ENCODE data around the gene TNFAIP8. TPM values are rescaled to one million over a fixed set of nuclear protein-coding genes. Genes with fewer than 3 reads are reported as not detected.
A peak's percentile ranks its signal among the peaks of the same experiment; 100 is the strongest.

TNFAIP8 gene
- total RNA-seq, 1 donor from 2014 or later, result 40.0 TPM

DNA sequence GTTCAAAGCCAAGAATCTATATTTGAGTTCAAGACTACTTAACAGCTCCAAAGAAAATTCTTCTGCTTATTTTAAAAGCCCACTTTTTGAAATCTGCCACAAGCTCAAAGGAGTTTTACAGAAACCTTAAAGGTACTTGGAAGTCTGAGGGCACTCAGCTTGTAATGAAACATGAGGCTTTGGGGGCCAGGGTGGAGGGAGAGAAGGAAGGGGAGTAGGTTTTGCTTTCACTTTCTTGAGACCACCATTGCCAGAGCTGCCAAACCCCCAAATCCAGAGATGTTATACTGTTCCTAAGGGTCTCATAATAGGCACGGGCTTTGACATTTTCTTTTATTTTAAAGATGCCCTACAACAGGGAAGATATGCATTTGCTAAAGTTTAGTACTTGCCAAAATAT is 42.6 kb upstream of the TNFAIP8 start:
- no peaks in the 10 kb centered on the region for H3K27me3 ChIP-seq (ENCODE audit: control insufficient read depth, insufficient read depth, low read length)
- no peaks in the 10 kb centered on the region for H3K36me3 ChIP-seq (ENCODE audit: control insufficient read depth, insufficient read depth, low read length)
- H3K4me3 ChIP-seq (ENCODE audit: low read depth, low read length), result no peak overlapping the region
- DNase-seq (ENCODE audit: low read depth), result no peak
- TF ChIP-seq, protein P1, sequence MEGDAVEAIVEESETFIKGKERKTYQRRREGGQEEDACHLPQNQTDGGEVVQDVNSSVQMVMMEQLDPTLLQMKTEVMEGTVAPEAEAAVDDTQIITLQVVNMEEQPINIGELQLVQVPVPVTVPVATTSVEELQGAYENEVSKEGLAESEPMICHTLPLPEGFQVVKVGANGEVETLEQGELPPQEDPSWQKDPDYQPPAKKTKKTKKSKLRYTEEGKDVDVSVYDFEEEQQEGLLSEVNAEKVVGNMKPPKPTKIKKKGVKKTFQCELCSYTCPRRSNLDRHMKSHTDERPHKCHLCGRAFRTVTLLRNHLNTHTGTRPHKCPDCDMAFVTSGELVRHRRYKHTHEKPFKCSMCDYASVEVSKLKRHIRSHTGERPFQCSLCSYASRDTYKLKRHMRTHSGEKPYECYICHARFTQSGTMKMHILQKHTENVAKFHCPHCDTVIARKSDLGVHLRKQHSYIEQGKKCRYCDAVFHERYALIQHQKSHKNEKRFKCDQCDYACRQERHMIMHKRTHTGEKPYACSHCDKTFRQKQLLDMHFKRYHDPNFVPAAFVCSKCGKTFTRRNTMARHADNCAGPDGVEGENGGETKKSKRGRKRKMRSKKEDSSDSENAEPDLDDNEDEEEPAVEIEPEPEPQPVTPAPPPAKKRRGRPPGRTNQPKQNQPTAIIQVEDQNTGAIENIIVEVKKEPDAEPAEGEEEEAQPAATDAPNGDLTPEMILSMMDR (IDR thresholded peaks at IDR 0.05; ENCODE audit: insufficient read depth, low read length, poor library complexity, severe bottlenecking), result no peak

DNA sequence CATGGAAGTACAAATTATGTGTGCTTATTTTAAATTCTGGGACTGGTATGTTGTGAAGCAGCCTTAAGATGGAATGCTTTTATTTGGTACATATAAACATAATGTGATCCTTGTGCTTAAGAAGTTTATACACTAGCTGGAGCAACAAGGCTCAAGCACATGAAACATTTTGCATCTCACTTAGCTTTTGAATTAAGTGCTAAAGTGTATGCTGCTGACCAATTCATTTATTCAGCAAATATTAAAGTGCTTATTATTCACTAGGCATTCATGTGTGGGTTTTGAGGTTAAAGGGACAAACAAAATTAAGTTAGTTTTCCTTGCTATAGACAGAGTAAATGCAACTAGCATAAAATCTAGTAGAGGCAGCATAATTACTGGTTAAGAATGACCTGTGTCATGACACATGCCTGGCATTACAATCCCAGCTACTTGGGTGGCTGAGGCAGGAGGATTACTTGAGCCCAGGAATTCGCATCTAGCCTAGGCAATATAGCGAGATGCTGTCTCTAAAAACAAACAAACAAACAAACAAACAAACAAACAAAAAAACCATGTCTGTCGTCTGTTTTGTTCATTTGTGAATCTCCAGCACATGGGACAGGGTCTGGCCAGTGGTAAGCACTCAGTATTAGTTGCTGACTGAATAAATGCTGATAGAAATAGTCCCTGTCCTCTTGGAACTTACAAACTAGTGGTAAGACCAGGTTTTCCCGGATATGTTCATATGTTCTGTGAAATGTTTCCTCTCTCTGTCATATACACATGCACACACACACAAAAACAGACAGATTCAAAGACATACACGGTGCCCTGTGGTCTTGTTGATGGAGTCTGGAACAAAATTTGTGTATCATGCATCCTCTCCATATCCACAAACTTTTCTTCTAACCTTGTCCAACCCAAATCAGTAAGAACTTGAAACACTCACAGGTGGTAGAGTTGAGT is 41.9 kb upstream of the TNFAIP8 start:
- Histone ChIP-seq H3K36me3 (ENCODE audit: control insufficient read depth, insufficient read depth, low read length) (no peaks in the 10 kb centered on the region), H3K27me3 (ENCODE audit: control insufficient read depth, insufficient read depth, low read length) (no peaks in the 10 kb centered on the region), H3K4me3 (ENCODE audit: low read depth, low read length) (no peak overlapping the region)
- DNase-seq (ENCODE audit: low read depth), result no peak
- TF ChIP-seq, protein P1 (IDR thresholded peaks at IDR 0.05; ENCODE audit: insufficient read depth, low read length, poor library complexity, severe bottlenecking), result no peak

DNA sequence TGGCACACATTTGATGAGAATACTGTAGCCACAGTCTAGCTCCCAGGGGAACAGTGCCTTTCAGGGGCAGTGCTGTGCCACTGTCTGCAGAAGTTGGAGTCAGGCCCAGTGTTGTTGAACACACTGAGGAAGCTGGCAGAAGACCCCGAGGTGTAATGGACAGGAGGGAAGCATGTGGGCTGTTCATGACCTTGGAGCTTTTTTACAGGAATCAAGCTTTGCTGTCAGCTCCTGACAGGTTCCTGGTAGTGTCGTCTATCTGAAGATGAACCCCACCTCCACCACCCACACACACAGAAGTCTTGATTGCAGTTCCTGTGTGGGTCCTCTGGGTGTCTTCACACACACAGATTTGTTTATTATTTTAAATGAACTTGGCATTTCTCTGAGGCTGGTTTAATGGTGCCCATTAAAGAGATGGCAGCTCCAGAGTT is 40.3 kb upstream of the TNFAIP8 start:
- Histone ChIP-seq H3K36me3 (ENCODE audit: control insufficient read depth, insufficient read depth, low read length) (no peaks in the 10 kb centered on the region), H3K27me3 (ENCODE audit: control insufficient read depth, insufficient read depth, low read length) (no peaks in the 10 kb centered on the region), H3K4me3 (ENCODE audit: low read depth, low read length) (no peak overlapping the region)
- TF ChIP-seq, protein P1 (IDR thresholded peaks at IDR 0.05; ENCODE audit: insufficient read depth, low read length, poor library complexity, severe bottlenecking), result peak; percentile 26
- DNase-seq (ENCODE audit: low read depth), result no peak

DNA sequence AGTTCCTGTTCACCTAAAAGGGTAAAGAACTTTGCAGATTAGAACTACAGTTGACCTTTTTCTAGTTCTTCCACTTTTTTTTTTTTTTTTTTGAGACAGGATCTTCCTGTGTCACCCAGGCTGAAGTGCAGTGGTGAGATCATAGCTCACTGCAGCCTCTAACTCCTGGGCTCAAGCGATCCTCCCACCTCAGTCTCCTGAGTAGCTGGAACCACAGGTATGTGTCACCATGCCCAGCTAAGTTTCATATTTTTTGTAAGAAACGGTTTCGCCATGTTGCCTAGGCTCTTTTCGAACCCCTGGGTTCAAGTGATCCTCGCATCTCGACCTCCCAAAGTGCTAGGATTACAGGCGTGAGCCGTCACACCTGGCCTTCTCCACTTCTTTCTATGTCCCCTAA is 39.7 kb upstream of the TNFAIP8 start:
- Histone ChIP-seq H3K27me3 (ENCODE audit: control insufficient read depth, insufficient read depth, low read length) (no peaks in the 10 kb centered on the region), H3K4me3 (ENCODE audit: low read depth, low read length) (no peak overlapping the region), H3K36me3 (ENCODE audit: control insufficient read depth, insufficient read depth, low read length) (no peaks in the 10 kb centered on the region)
- DNase-seq (ENCODE audit: low read depth), result no peak
- TF ChIP-seq, protein P1 (IDR thresholded peaks at IDR 0.05; ENCODE audit: insufficient read depth, low read length, poor library complexity, severe bottlenecking), result no peak

DNA sequence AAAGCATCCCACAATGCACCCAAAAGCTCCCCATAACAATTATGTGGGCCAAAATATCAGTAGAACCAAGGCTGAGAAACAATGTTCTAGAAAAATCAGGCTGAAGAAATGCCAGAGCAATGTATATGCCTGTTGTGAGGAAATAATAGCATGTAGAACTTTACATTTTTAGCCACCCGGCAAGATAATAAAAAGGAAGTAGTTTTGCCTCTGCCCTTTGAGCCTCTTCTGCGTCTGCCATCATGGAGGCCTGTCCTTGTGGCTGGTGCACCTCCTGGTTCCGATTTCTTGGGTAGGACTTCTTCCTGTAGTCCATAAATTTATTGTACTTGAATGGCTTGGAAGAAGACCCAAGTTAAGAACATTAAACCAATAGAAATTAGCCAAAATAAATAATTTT is 38.9 kb upstream of the TNFAIP8 start:
- Histone ChIP-seq H3K4me3 (ENCODE audit: low read depth, low read length) (no peak overlapping the region), H3K27me3 (ENCODE audit: control insufficient read depth, insufficient read depth, low read length) (no peaks in the 10 kb centered on the region), H3K36me3 (ENCODE audit: control insufficient read depth, insufficient read depth, low read length) (no peaks in the 10 kb centered on the region)
- no peak for DNase-seq (ENCODE audit: low read depth)
- TF ChIP-seq, protein P1 (IDR thresholded peaks at IDR 0.05; ENCODE audit: insufficient read depth, low read length, poor library complexity, severe bottlenecking), result no peak
